Ovary (tissue), 3 donors: ENCODE data around the gene SFMBT2.

Source experiments
- EP300 ChIP-seq: sonication (generic); formaldehyde crosslinking; IDR thresholded peaks from one replicate; pipeline ENCODE4 v1.6.1; 2017; ENCODE audit warnings: antibody characterized with exemption
- POLR2A ChIP-seq: fragments of 450-650 bp; IDR thresholded peaks from one replicate; pipeline ENCODE4 v1.6.1; 2017; ENCODE audit warnings: antibody characterized with exemption, mild to moderate bottlenecking, moderate library complexity
- TF ChIP-seq, protein P1 (sequence below), 3 donors: fragments of 450-650 bp in 2 of 3; fragments of 200-600 bp in 1 of 3; IDR thresholded peaks; one replicate each; pipeline versions ENCODE4 v1.5.1 to v1.8.0; 2016 to 2022; ENCODE audit warnings: antibody characterized with exemption in 3 of 3, mild to moderate bottlenecking in 1 of 3
- donor health status: DM: no; HTN: no; CAD: no.

DNA sequence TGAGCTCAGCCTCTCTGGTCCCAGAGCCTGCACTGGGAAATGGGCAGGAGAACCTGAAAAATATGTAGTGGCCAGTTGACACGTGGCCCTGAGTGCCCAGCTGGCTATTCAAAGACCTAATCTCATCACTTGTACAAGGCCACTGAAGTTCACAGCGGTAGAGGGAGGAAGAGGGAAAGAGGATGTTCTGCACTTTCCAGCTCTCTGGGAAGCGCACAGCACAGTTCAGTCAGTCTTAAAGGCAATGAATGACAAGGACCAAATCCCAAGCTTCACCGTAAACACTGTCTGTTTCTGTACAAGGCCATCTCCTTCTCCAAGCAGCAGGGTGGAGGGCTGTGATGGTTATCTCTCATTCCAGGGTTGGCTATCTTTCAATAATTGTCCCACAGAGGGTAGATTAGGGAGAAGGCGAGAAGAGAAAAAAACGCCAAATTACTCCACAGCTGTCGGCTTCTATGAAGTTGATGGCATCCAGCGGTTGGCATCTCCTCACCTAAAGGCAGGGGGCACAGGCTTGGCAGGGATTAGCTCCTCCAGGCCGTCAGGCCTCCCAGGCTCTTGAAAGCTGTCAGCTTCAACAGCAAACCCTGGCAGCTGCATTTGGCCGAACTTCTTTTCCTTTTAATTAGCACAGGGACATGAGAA lies 10.6 kb downstream of the SFMBT2 start:
- TF ChIP-seq, protein P1, sequence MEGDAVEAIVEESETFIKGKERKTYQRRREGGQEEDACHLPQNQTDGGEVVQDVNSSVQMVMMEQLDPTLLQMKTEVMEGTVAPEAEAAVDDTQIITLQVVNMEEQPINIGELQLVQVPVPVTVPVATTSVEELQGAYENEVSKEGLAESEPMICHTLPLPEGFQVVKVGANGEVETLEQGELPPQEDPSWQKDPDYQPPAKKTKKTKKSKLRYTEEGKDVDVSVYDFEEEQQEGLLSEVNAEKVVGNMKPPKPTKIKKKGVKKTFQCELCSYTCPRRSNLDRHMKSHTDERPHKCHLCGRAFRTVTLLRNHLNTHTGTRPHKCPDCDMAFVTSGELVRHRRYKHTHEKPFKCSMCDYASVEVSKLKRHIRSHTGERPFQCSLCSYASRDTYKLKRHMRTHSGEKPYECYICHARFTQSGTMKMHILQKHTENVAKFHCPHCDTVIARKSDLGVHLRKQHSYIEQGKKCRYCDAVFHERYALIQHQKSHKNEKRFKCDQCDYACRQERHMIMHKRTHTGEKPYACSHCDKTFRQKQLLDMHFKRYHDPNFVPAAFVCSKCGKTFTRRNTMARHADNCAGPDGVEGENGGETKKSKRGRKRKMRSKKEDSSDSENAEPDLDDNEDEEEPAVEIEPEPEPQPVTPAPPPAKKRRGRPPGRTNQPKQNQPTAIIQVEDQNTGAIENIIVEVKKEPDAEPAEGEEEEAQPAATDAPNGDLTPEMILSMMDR (IDR thresholded peaks at IDR 0.05): no peak
- TF ChIP-seq POLR2A (no peak), EP300 (no peak)
